ENCODE measurements around the gene NOS3. TPM values are rescaled to one million over a fixed set of nuclear protein-coding genes. Genes with fewer than 3 reads are reported as not detected.

Gene NOS3
- total and polyA plus RNA-seq, 9 of the 15 experiments (the other 6 are each of a cell fraction or from before 2014, with no cell fraction given): 1.1 to 121 (median 23.6) TPM

- TF ChIP-seq E2F6 (IDR thresholded peaks at IDR 0.05; ENCODE audit: borderline replicate concordance in 1 of 2, extremely low read depth in 1 of 2, insufficient read depth in 1 of 2, insufficient read length in 1 of 2, low read depth in 1 of 2, low read length in 1 of 2, poor library complexity in 1 of 2, severe bottlenecking in 1 of 2) (peak in 1 of 2 experiments; percentile 9), RBM25 (IDR thresholded peaks at IDR 0.05; ENCODE audit: low read depth, low read length, severe bottlenecking) (no peak), ZNF75A (CRISPR knock-in tag; IDR thresholded peaks at IDR 0.05) (0 out of 2 replicates have a peak, but pooled peaks have one; percentile 53), SETDB1 (IDR thresholded peaks at IDR 0.05; ENCODE audit: low read length) (peak; percentile 8), ZC3H4 (CRISPR knock-in tag; IDR thresholded peaks at IDR 0.05; ENCODE audit: borderline replicate concordance) (peak; percentile 82; the same call in 1 of the 2 replicates), HDAC8 (tag; IDR thresholded peaks at IDR 0.05) (peak; percentile 47; the same call in 1 of the 2 replicates), MXD1 (CRISPR knock-in tag; IDR thresholded peaks at IDR 0.05; ENCODE audit: borderline replicate concordance, poor library complexity, severe bottlenecking) (no peak), ERF (CRISPR knock-in tag; IDR thresholded peaks at IDR 0.05) (peak; percentile 93), PHB2 (IDR thresholded peaks at IDR 0.05; ENCODE audit: low read depth) (0 out of 2 replicates have a peak, but pooled peaks have one; percentile 4), E4F1 (CRISPR knock-in tag; IDR thresholded peaks at IDR 0.05; ENCODE audit: borderline replicate concordance) (no peak), USF1 (CRISPR knock-in tag; IDR thresholded peaks at IDR 0.05) (0 out of 2 replicates have a peak, but pooled peaks have one; percentile 4), ZFP1 (CRISPR knock-in tag; IDR thresholded peaks at IDR 0.05) (0 out of 2 replicates have a peak, but pooled peaks have one; percentile 37), NFE2L1 (tag; IDR thresholded peaks at IDR 0.05; ENCODE audit: borderline replicate concordance, low read depth) (no peak), SPI1 (IDR thresholded peaks at IDR 0.05; ENCODE audit: borderline replicate concordance, low read depth, low read length) (peak; percentile 72; the same call in 1 of the 2 replicates), RFX5 (IDR thresholded peaks at IDR 0.05; ENCODE audit: low read depth, low read length) (0 out of 2 replicates have a peak, but pooled peaks have one; percentile 16), SMARCE1 (IDR thresholded peaks at IDR 0.05) (0 out of 2 replicates have a peak, but pooled peaks have one; percentile 20), RBFOX2 (IDR thresholded peaks at IDR 0.05; ENCODE audit: low read depth, low read length) (no peak)
- TF ChIP-seq, protein P1, sequence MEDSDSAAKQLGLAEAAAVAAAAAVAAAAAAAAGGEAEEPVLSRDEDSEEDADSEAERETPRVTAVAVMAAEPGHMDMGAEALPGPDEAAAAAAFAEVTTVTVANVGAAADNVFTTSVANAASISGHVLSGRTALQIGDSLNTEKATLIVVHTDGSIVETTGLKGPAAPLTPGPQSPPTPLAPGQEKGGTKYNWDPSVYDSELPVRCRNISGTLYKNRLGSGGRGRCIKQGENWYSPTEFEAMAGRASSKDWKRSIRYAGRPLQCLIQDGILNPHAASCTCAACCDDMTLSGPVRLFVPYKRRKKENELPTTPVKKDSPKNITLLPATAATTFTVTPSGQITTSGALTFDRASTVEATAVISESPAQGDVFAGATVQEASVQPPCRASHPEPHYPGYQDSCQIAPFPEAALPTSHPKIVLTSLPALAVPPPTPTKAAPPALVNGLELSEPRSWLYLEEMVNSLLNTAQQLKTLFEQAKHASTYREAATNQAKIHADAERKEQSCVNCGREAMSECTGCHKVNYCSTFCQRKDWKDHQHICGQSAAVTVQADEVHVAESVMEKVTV (CRISPR knock-in tag; IDR thresholded peaks at IDR 0.05): 0 out of 2 replicates have a peak, but pooled peaks have one; percentile 25
Measured at GRCh38 chr7:151057506-151057988, 66.7 kb downstream of the NOS3 start, which contains the start of gene CDK5 (continued).

All from K562 (cell line).